ENCODE data around the gene IFT43.
A peak's percentile ranks its signal among the peaks of the same experiment; 100 is the strongest.
"Not testable (repeated sequence)": the region's sequence is repeated elsewhere in the genome, so short reads cannot be mapped to it uniquely, and the experiment has no call there.

IFT43 gene

DNA sequence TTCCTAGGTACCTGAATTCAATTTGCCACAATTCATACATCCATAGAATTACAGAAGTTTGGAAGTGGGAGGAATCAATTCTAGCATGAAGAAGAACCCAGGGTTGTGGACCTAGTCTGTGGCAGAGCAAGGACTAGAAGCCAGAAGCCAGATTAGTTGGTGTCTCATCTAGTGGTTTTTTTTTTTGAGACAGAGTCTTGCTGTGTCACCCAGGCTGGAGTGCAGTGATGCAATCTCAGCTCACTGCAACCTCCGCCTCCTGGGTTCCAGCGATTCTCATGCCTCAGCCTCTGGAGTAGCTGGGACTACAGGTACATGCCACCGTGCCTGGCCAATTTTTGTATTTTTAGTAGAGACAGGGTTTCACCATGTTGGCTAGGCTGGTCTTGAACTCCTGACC, 24.1 kb downstream of the IFT43 start:
- WGBS (ENCODE audit: insufficient coverage, insufficient read length) = no CpG with 5 or more reads among the region's 3 CpGs
- H3K9me3 ChIP-seq (ENCODE audit: control insufficient read depth, insufficient read depth, low read length); H3K4me3 ChIP-seq (ENCODE audit: low read length); H3K27me3 ChIP-seq (ENCODE audit: control insufficient read depth, insufficient read depth, low read length); H3K27ac ChIP-seq (ENCODE audit: low read length); H3K4me1 ChIP-seq (ENCODE audit: control insufficient read depth, insufficient read depth, low read length); H3K36me3 ChIP-seq (ENCODE audit: control insufficient read depth, insufficient read depth, low read length); DNase-seq (ENCODE audit: low read depth, low spot score): not testable (repeated sequence)

DNA sequence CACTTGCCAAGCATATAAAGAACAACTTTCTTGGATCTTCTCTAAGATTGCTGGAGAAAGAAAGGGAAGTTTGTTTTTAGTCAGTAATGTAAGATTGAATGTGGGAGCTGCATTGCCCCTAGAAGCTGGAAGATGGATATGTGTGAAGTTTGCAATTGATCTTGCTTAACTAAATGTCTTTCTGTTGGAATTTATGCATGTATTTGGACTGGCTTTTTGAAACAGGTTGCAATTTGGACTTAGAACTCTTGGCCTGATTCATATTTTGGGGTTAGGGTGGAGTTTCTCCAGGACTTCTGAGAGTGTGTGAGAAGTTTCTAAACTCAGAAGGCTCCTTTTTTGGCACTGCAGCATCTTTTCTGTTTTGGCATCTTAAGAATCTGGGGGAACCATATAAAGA, 26.4 kb downstream of the IFT43 start:
- no peaks in the 10 kb centered on the region for H3K36me3 ChIP-seq (ENCODE audit: control insufficient read depth, insufficient read depth, low read length)
- H3K4me3 ChIP-seq (ENCODE audit: low read length) = no peak overlapping the region
- DNase-seq (ENCODE audit: low read depth, low spot score) = no peak
- no peak overlapping the region for H3K27ac ChIP-seq (ENCODE audit: low read length)
- H3K4me1 ChIP-seq (ENCODE audit: control insufficient read depth, insufficient read depth, low read length) = no peaks in the 10 kb centered on the region
- H3K27me3 ChIP-seq (ENCODE audit: control insufficient read depth, insufficient read depth, low read length) = no peaks in the 10 kb centered on the region
- H3K9me3 ChIP-seq (ENCODE audit: control insufficient read depth, insufficient read depth, low read length) = no peaks in the 10 kb centered on the region

DNA sequence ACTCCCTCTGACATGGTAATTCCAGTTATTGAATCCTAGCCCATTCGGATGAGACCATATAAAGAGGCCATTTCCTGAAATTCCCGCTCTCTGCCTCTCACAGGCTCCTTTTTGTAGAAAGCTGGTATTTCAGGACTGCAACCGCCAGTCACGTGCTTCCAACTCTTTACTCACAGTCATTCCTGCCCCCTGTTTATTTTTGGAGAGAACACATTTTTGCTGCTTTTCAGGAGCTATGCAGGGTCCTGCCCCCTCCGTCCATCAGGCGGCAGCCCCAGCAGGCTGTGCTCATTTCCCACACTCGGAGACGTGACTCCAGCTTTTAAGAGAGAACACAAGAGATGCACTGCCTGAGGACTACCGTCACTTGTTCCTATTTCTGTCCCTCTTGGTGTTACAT, 26.8 kb downstream of the IFT43 start:
- Histone ChIP-seq H3K9me3 (ENCODE audit: control insufficient read depth, insufficient read depth, low read length) (no peaks in the 10 kb centered on the region), H3K4me3 (ENCODE audit: low read length) (no peak overlapping the region), H3K4me1 (ENCODE audit: control insufficient read depth, insufficient read depth, low read length) (no peaks in the 10 kb centered on the region), H3K27ac (ENCODE audit: low read length) (no peak overlapping the region), H3K27me3 (ENCODE audit: control insufficient read depth, insufficient read depth, low read length) (no peaks in the 10 kb centered on the region), H3K36me3 (ENCODE audit: control insufficient read depth, insufficient read depth, low read length) (no peaks in the 10 kb centered on the region)
- peak; percentile 2 for DNase-seq (ENCODE audit: low read depth, low spot score)
- no CpG with 5 or more reads among the region's 9 CpGs for WGBS (ENCODE audit: insufficient coverage, insufficient read length)

DNA sequence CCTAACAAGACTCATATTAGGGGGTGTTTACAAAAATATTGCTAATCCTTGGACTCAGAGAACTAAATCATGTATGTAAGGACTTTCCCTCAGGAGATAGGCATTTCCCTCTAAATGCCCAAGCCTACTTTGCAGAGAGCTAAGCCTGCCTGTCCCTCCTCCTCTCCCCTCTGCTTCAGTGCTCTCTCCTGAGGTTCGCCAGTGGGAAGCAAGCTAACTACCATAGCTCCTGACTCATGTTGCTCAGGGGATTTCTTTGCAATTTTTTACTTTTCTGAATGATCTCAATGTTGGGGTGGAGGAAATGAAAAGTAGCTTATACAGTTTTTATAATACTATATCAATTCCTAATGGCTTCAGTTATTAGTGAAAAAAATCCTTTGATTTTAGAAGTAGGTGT, 29.6 kb downstream of the IFT43 start:
- H3K4me3 ChIP-seq (ENCODE audit: low read length) = no peak overlapping the region
- no peaks in the 10 kb centered on the region for H3K36me3 ChIP-seq (ENCODE audit: control insufficient read depth, insufficient read depth, low read length)
- no peaks in the 10 kb centered on the region for H3K9me3 ChIP-seq (ENCODE audit: control insufficient read depth, insufficient read depth, low read length)
- DNase-seq (ENCODE audit: low read depth, low spot score) = no peak
- no CpG with 5 or more reads among the region's 1 CpG for WGBS (ENCODE audit: insufficient coverage, insufficient read length)
- no peaks in the 10 kb centered on the region for H3K27me3 ChIP-seq (ENCODE audit: control insufficient read depth, insufficient read depth, low read length)
- H3K27ac ChIP-seq (ENCODE audit: low read length) = no peak overlapping the region
- no peaks in the 10 kb centered on the region for H3K4me1 ChIP-seq (ENCODE audit: control insufficient read depth, insufficient read depth, low read length)

DNA sequence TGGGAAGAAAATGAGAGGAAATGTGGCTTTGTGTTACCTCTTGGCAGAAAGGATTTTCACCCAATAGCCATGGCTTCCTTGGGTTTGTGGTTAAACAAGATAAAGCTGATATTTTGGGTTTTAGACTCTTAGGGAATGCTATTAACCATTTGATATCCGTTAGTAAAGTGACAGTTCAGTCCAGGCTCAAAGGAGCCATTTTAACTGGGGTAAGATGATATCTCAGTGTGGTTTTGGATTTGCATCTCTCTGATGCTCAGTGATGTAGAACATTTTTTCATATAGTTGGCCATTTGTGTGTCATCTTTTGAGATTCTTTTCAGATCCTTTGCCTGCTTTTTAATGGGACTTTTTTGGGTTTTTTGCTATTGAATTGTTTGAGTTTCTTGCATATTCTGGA, 30.1 kb downstream of the IFT43 start:
- no CpG with 5 or more reads among the region's 1 CpG for WGBS (ENCODE audit: insufficient coverage, insufficient read length)
- H3K36me3 ChIP-seq (ENCODE audit: control insufficient read depth, insufficient read depth, low read length) = no peaks in the 10 kb centered on the region

DNA sequence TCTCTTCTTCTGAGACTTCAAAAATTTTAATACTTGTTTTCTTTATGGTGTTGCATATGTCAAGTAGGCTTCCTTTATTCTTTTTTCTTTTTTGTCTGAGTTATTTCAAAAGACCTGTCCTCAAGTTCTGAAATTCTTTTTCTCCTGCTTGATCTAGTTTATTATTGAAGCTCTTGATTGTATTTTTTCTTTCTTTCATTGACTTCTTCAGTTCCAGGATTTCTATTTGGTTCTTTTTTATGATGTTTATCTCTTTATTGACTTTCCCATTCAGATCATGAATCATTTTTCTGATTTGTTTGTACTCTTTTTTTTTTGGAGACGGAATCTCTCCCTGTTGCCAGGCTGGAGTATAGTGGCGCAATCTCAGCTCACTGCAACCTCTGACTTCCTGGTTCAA, 34.1 kb downstream of the IFT43 start:
- H3K27ac ChIP-seq (ENCODE audit: low read length) = no peak overlapping the region
- WGBS (ENCODE audit: insufficient coverage, insufficient read length) = no CpG with 5 or more reads among the region's 2 CpGs
- no peak for DNase-seq (ENCODE audit: low read depth, low spot score)
- H3K9me3 ChIP-seq (ENCODE audit: control insufficient read depth, insufficient read depth, low read length) = no peaks in the 10 kb centered on the region
- no peak overlapping the region for H3K4me3 ChIP-seq (ENCODE audit: low read length)
- H3K4me1 ChIP-seq (ENCODE audit: control insufficient read depth, insufficient read depth, low read length) = no peaks in the 10 kb centered on the region; the same call in 1 of the 2 replicates
- no peaks in the 10 kb centered on the region for H3K36me3 ChIP-seq (ENCODE audit: control insufficient read depth, insufficient read depth, low read length)
- no peaks in the 10 kb centered on the region for H3K27me3 ChIP-seq (ENCODE audit: control insufficient read depth, insufficient read depth, low read length)

More for the DNA sequence above, 30.1 kb downstream of the IFT43 start:
- Histone ChIP-seq H3K9me3 (ENCODE audit: control insufficient read depth, insufficient read depth, low read length) (no peaks in the 10 kb centered on the region), H3K27me3 (ENCODE audit: control insufficient read depth, insufficient read depth, low read length) (no peaks in the 10 kb centered on the region), H3K4me3 (ENCODE audit: low read length) (no peak overlapping the region), H3K4me1 (ENCODE audit: control insufficient read depth, insufficient read depth, low read length) (no peaks in the 10 kb centered on the region), H3K27ac (ENCODE audit: low read length) (no peak overlapping the region)
- DNase-seq (ENCODE audit: low read depth, low spot score) = no peak

DNA sequence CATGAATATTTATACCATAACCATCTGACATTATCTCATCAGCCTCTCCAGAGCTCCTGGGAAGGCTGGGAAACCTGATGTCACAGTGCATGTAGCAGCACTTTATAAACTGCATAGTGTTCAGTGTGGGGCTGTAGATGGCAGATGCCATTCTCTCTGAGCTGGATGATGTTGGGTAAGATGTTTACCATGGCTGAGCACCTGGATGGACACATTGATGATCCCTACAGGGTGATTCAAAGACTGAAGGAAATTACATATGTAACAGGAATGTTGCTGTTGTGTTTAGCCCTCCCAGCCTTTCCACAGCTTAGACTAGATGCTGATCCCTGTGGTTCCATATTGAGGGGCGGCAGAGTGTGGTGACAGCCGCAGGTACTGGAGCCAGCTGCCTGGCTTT, 37.4 kb downstream of the IFT43 start:
- Histone ChIP-seq H3K27ac (ENCODE audit: low read length) (no peak overlapping the region), H3K4me1 (ENCODE audit: control insufficient read depth, insufficient read depth, low read length) (no peaks in the 10 kb centered on the region; the same call in 1 of the 2 replicates), H3K4me3 (ENCODE audit: low read length) (no peak overlapping the region), H3K9me3 (ENCODE audit: control insufficient read depth, insufficient read depth, low read length) (no peaks in the 10 kb centered on the region), H3K36me3 (ENCODE audit: control insufficient read depth, insufficient read depth, low read length) (no peaks in the 10 kb centered on the region), H3K27me3 (ENCODE audit: control insufficient read depth, insufficient read depth, low read length) (no peaks in the 10 kb centered on the region)
- DNase-seq (ENCODE audit: low read depth, low spot score) = no peak
- WGBS (ENCODE audit: insufficient coverage, insufficient read length) = no CpG with 5 or more reads among the region's 2 CpGs

DNA sequence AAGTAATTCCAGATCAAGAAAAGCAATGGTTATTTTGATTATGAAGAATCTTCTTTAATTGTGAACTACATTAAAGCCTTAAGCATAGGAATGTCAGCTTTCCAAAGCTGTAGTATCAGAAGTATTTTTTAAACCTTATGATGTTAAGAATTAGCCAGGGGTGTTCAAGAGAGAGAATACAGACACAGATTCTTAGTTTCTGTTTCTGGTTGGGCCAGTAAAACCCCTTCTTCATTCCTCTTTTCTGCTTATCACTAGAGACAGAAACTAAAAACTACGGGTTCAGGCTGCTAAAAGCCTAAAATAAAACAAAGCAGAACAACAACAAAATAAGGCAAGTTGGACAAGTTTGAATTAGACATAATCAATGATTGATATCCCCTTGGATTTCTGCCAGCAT, 38.2 kb downstream of the IFT43 start:
- H3K27me3 ChIP-seq (ENCODE audit: control insufficient read depth, insufficient read depth, low read length) = no peaks in the 10 kb centered on the region
- DNase-seq (ENCODE audit: low read depth, low spot score) = no peak
- no peaks in the 10 kb centered on the region; the same call in 1 of the 2 replicates for H3K4me1 ChIP-seq (ENCODE audit: control insufficient read depth, insufficient read depth, low read length)
- H3K4me3 ChIP-seq (ENCODE audit: low read length) = no peak overlapping the region
- H3K27ac ChIP-seq (ENCODE audit: low read length) = no peak overlapping the region
- H3K36me3 ChIP-seq (ENCODE audit: control insufficient read depth, insufficient read depth, low read length) = no peaks in the 10 kb centered on the region
- H3K9me3 ChIP-seq (ENCODE audit: control insufficient read depth, insufficient read depth, low read length) = no peaks in the 10 kb centered on the region
- WGBS (ENCODE audit: insufficient coverage, insufficient read length) = no CpG with 5 or more reads among the region's 1 CpG

DNA sequence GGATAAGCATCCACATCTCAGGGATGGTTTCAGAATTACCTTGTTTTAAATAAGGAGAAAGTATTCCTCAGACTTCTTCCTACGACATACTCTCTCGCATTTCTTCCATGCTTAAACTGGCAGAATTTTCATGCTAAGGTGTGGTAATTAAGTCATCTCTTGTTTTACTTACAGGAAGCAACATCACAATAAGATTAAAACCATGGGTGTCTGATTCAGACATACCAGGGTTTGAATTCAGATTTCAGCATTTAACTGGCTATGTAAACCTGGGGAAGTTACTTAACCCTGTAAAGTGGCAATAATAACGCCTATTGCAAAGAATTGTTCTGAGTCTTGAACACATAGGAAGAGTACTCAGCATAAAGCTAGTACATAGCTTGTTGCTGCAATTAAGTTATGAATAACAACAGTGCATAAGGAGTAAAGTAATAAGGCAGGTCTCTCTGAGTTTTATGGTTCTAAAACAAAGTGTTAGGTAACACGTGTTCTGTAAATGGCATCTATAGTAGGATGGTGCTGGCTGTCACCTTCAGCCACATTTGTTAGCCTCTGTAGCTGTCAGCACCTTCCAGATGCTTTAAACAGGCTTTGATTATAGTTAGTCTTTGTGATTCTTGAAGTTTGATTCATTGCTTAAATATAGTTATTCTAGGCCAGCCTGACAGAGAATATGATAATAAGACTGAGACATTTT, 38.8 kb downstream of the IFT43 start:
- H3K27me3 ChIP-seq (ENCODE audit: control insufficient read depth, insufficient read depth, low read length) = no peaks in the 10 kb centered on the region
- no peak for DNase-seq (ENCODE audit: low read depth, low spot score)
- no peaks in the 10 kb centered on the region; the same call in 1 of the 2 replicates for H3K4me1 ChIP-seq (ENCODE audit: control insufficient read depth, insufficient read depth, low read length)
- no peaks in the 10 kb centered on the region for H3K9me3 ChIP-seq (ENCODE audit: control insufficient read depth, insufficient read depth, low read length)
- WGBS (ENCODE audit: insufficient coverage, insufficient read length) = no CpG with 5 or more reads among the region's 4 CpGs
- H3K36me3 ChIP-seq (ENCODE audit: control insufficient read depth, insufficient read depth, low read length) = no peaks in the 10 kb centered on the region
- no peak overlapping the region for H3K4me3 ChIP-seq (ENCODE audit: low read length)
- H3K27ac ChIP-seq (ENCODE audit: low read length) = no peak overlapping the region

DNA sequence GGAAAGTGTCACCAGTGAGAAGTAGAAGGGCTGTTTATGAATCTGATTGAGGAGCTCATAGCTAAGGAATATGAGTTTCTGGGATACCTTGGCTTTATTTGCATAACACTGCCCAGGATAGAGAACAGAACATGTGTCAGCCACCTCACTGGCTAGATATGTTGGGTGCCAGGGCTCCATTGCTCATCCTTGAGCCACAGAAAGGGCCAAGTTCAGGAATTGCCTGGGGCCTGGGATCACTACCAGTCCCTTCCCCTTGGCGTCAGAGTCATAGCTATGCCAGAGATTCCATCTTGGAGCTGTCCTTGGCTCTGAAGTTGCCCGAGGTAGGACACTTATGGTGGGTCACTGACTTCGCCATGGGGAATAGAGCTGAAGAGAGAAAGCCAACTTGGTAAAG, 49.0 kb downstream of the IFT43 start:
- H3K36me3 ChIP-seq (ENCODE audit: control insufficient read depth, insufficient read depth, low read length) = no peaks in the 10 kb centered on the region
- H3K9me3 ChIP-seq (ENCODE audit: control insufficient read depth, insufficient read depth, low read length) = no peaks in the 10 kb centered on the region
- H3K27me3 ChIP-seq (ENCODE audit: control insufficient read depth, insufficient read depth, low read length) = no peaks in the 10 kb centered on the region
- H3K4me1 ChIP-seq (ENCODE audit: control insufficient read depth, insufficient read depth, low read length) = no peaks in the 10 kb centered on the region
- no peak for DNase-seq (ENCODE audit: low read depth, low spot score)
- H3K27ac ChIP-seq (ENCODE audit: low read length) = no peak overlapping the region
- H3K4me3 ChIP-seq (ENCODE audit: low read length) = no peak overlapping the region
- no CpG with 5 or more reads among the region's 3 CpGs for WGBS (ENCODE audit: insufficient coverage, insufficient read length)

DNA sequence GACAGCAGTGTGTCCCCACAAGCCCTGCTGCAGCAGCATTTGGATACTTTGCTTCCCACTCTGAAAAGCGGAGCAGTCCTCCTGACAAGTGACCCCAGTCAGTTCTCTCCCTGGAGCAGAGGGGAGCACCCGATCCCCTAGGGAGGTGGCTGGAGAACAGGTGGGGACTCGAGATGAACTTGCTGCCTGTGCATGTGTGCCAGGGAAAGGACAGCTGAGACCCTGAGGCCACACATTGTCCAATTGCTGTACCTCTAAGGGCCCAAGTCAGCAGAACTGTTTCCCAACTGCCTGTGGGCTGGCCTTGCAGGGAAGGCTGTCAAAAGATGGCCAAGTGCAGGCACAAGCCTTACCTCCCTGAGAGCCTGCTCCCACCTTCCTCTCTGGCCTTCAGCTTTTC, 55.1 kb downstream of the IFT43 start:
- Histone ChIP-seq H3K9me3 (ENCODE audit: control insufficient read depth, insufficient read depth, low read length) (no peaks in the 10 kb centered on the region), H3K27me3 (ENCODE audit: control insufficient read depth, insufficient read depth, low read length) (no peaks in the 10 kb centered on the region), H3K36me3 (ENCODE audit: control insufficient read depth, insufficient read depth, low read length) (no peaks in the 10 kb centered on the region), H3K4me3 (ENCODE audit: low read length) (no peak overlapping the region), H3K27ac (ENCODE audit: low read length) (no peak overlapping the region), H3K4me1 (ENCODE audit: control insufficient read depth, insufficient read depth, low read length) (no peaks in the 10 kb centered on the region)
- WGBS (ENCODE audit: insufficient coverage, insufficient read length) = no CpG with 5 or more reads among the region's 3 CpGs
- no peak for DNase-seq (ENCODE audit: low read depth, low spot score)

All from iPS DF 6.9 (cell line).